GM23338 (cell line): ENCODE data around the gene IL9. TPM values are rescaled to one million over a fixed set of nuclear protein-coding genes. Genes with fewer than 3 reads are reported as not detected.

Source experiments
- ATAC-seq: fragments of 200-7000 bp; cut with Tn5 transposase; 3 replicates; pipeline ENCODE4 v1.9.1; 2020
- DNase-seq: peaks from one replicate; pipeline ENCODE4 v3.0.0-alpha.2; 2015; ENCODE audit warnings: low spot score
- H2AFZ ChIP-seq: fragments of 200-600 bp; sonication (generic); 2 replicates; pipeline ENCODE4 v1.8.0; 2016; ENCODE audit warnings: antibody characterized with exemption, mild to moderate bottlenecking, moderate library complexity
- H3F3A ChIP-seq: fragments of 200-600 bp; sonication (generic); replicated peaks from 2 replicates; pipeline ENCODE4 v1.8.0; 2017; ENCODE audit warnings: antibody characterized with exemption, mixed run types, low read depth
- H3K27ac ChIP-seq: fragments of 200-600 bp; sonication (generic); 2 replicates; pipeline ENCODE4 v1.6.1; 2016; ENCODE audit warnings: low read depth
- H3K27me3 ChIP-seq: fragments of 200-600 bp; sonication (generic); 2 replicates; pipeline ENCODE4 v1.8.0; 2016; ENCODE audit warnings: mild to moderate bottlenecking, mixed run types, moderate library complexity; ENCODE audit not compliant: insufficient read depth
- H3K36me3 ChIP-seq: fragments of 200-600 bp; sonication (generic); 2 replicates; pipeline ENCODE4 v1.8.0; 2016; ENCODE audit warnings: mild to moderate bottlenecking; ENCODE audit not compliant: insufficient read depth
- H3K4me1 ChIP-seq: fragments of 200-600 bp; sonication (generic); 2 replicates; pipeline ENCODE4 v1.8.0; 2016; ENCODE audit warnings: mild to moderate bottlenecking, moderate library complexity; ENCODE audit not compliant: insufficient read depth
- H3K4me2 ChIP-seq: fragments of 200-600 bp; sonication (generic); 2 replicates; pipeline ENCODE4 v1.7.1; 2017; ENCODE audit warnings: mixed run types
- H3K4me3 ChIP-seq: fragments of 200-600 bp; sonication (generic); 2 replicates; pipeline ENCODE4 v1.6.1; 2016; ENCODE audit warnings: mixed run types
- H3K79me2 ChIP-seq: fragments of 200-600 bp; sonication (generic); replicated peaks from 2 replicates; pipeline ENCODE4 v1.8.0; 2017; ENCODE audit warnings: mild to moderate bottlenecking; ENCODE audit not compliant: insufficient read depth
- H3K9me2 ChIP-seq: fragments of 200-600 bp; sonication (generic); 2 replicates; pipeline ENCODE4 v1.8.0; 2017; ENCODE audit not compliant: insufficient read depth
- H4K20me1 ChIP-seq: fragments of 200-600 bp; sonication (generic); replicated peaks from 2 replicates; pipeline ENCODE4 v1.8.0; 2017; ENCODE audit warnings: mild to moderate bottlenecking; ENCODE audit not compliant: insufficient read depth
- H3K27ac Mint-ChIP-seq: 2 replicates; pipeline ENCODE4 v1.8.0; 2020; ENCODE audit warnings: inconsistent platforms, mild to moderate bottlenecking, moderate library complexity, mixed read lengths
- H3K27me3 Mint-ChIP-seq: 3 replicates; pipeline ENCODE4 v1.8.0; 2022; ENCODE audit warnings: low read depth, mild to moderate bottlenecking, moderate library complexity, mixed read lengths, inconsistent platforms; ENCODE audit not compliant: insufficient read depth, poor library complexity
- H3K36me3 Mint-ChIP-seq: 3 replicates; pipeline ENCODE4 v1.8.0; 2021; ENCODE audit warnings: low read depth, mild to moderate bottlenecking, inconsistent platforms, moderate library complexity, mixed read lengths
- H3K4me1 Mint-ChIP-seq: 3 replicates; pipeline ENCODE4 v1.8.0; 2020; ENCODE audit warnings: mild to moderate bottlenecking, inconsistent platforms, mixed read lengths
- H3K4me3 Mint-ChIP-seq: 3 replicates; pipeline ENCODE4 v1.8.0; 2021; ENCODE audit warnings: moderate library complexity, mild to moderate bottlenecking, inconsistent platforms, mixed read lengths
- H3K9me3 Mint-ChIP-seq: 3 replicates; pipeline ENCODE4 v1.8.0; 2020; ENCODE audit warnings: moderate library complexity, mild to moderate bottlenecking, inconsistent platforms, mixed read lengths
- CREB1 ChIP-seq: fragments of 250-450 bp; sonication (Bioruptor Pico); IDR thresholded peaks from 2 replicates; pipeline ENCODE4 v1.5.0; 2020; ENCODE audit warnings: low read depth, mild to moderate bottlenecking, moderate library complexity
- ETS1 ChIP-seq: IDR thresholded peaks from 2 replicates; pipeline ENCODE4 v1.6.1; 2016; ENCODE audit warnings: antibody characterized with exemption
- JUNB ChIP-seq: IDR thresholded peaks from one replicate; pipeline ENCODE4 v1.6.1; 2016; ENCODE audit warnings: antibody characterized with exemption; ENCODE audit not compliant: unreplicated experiment
- NANOG ChIP-seq: IDR thresholded peaks from 2 replicates; pipeline ENCODE4 v1.6.1; 2016; ENCODE audit warnings: antibody characterized with exemption, borderline replicate concordance
- REST ChIP-seq: IDR thresholded peaks from one replicate; pipeline ENCODE4 v1.6.1; 2018; ENCODE audit warnings: antibody characterized with exemption; ENCODE audit not compliant: unreplicated experiment
- polyA plus RNA-seq: library from polyadenylated mRNA; unstranded; fragments of >200 nt; fragmentation: Nextera tagmentation; extraction: Ambion mirVana; gene quantifications from 2 replicates; pipeline ENCODE4 v1.2.1, GENCODE V29; 2016
- total RNA-seq: library from RNA; depleted of rRNA; stranded (reverse); fragments of >200 nt; shearing (Covaris generic); gene quantifications from 2 replicates; pipeline ENCODE4 v1.2.3, GENCODE V29; 2014; rRNA removed

IL9 gene
- total and polyA plus RNA-seq, 2 experiments from 2014 or later = not detected

DNA sequence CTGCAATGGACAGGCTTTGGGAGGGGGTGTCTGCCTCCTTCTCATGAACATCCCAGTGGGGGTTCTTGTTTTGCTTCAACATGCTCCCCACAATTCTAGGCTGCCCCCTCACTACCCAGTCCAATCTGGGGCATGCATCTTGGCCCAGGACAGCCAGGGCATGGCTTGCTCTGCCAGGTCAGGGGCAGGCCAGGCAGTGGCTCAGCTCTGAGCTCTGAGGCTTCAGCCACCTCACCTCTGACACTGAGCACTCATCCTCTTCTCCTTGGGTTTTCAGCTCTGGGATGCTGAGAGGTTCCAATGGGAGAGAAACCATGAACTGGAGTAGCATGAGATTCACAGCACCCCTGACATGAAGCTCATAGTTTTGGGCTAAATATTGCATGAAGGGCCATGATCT, 49.3 kb downstream of the IL9 start (continued):
- TF ChIP-seq REST (no peak), CREB1 (no peak)

GRCh38 chr5:135843571-135844337, 51.9 kb downstream of the IL9 start:
- peaks cover 6% of the 10 kb centered on the region; the same call in 2 of the 3 replicates for H3K36me3 Mint-ChIP-seq
- H3K4me2 ChIP-seq = no peak overlapping the region
- no peak overlapping the region for H3K27ac Mint-ChIP-seq
- peaks cover 2% of the 10 kb centered on the region for H3K27me3 Mint-ChIP-seq
- no peak overlapping the region for H3K4me3 Mint-ChIP-seq
- TF ChIP-seq NANOG (no peak), ETS1 (no peak)
- no peak overlapping the region for H3K4me3 ChIP-seq
- no peaks in the 10 kb centered on the region for H3F3A ChIP-seq
- peaks cover 13% of the 10 kb centered on the region for H3K9me3 Mint-ChIP-seq
- H3K27ac ChIP-seq = no peak overlapping the region
- no peaks in the 10 kb centered on the region for H3K79me2 ChIP-seq
- no peaks in the 10 kb centered on the region for H3K36me3 ChIP-seq
- no peaks in the 10 kb centered on the region; the same call in 1 of the 2 replicates for H3K9me2 ChIP-seq
- no peaks in the 10 kb centered on the region for H4K20me1 ChIP-seq
- no peak overlapping the region for H2AFZ ChIP-seq
- no peaks in the 10 kb centered on the region for H3K4me1 ChIP-seq
- ATAC-seq (no peak), DNase-seq (no peak)
- no peaks in the 10 kb centered on the region for H3K27me3 ChIP-seq
- H3K4me1 Mint-ChIP-seq = no peaks in the 10 kb centered on the region

GRCh38 chr5:135842737-135843136, 52.9 kb downstream of the IL9 start:
- ATAC-seq = no peak
- no peak for TF ChIP-seq JUNB
- H3K36me3 Mint-ChIP-seq = peaks cover 10% of the 10 kb centered on the region; the same call in 2 of the 3 replicates

More at GRCh38 chr5:135842737-135843136, 52.9 kb downstream of the IL9 start:
- H3K27me3 Mint-ChIP-seq = peaks cover 4% of the 10 kb centered on the region
- no peaks in the 10 kb centered on the region for H3K79me2 ChIP-seq
- H3K4me1 ChIP-seq = no peaks in the 10 kb centered on the region
- DNase-seq = no peak
- H3K27me3 ChIP-seq = no peaks in the 10 kb centered on the region
- H3K4me2 ChIP-seq = no peak overlapping the region
- no peak overlapping the region for H3K27ac ChIP-seq
- peaks cover 23% of the 10 kb centered on the region for H3K9me3 Mint-ChIP-seq
- H3K4me1 Mint-ChIP-seq = no peaks in the 10 kb centered on the region
- H2AFZ ChIP-seq = no peak overlapping the region
- H3F3A ChIP-seq = no peaks in the 10 kb centered on the region
- H3K9me2 ChIP-seq = peaks cover 3% of the 10 kb centered on the region; the same call in 1 of the 2 replicates
- H4K20me1 ChIP-seq = no peaks in the 10 kb centered on the region
- H3K4me3 ChIP-seq = no peak overlapping the region
- H3K36me3 ChIP-seq = no peaks in the 10 kb centered on the region
- H3K27ac Mint-ChIP-seq = no peak overlapping the region
- H3K4me3 Mint-ChIP-seq = no peak overlapping the region

Other genes with a start within 250 kb of the IL9 start
- 1.4 and 1.5 TPM in 2 replicates for gene SLC25A48, start 61.2 kb downstream of the IL9 start, total RNA-seq
- 1.1 TPM in 2 replicates for gene SLC25A48, start 61.2 kb downstream of the IL9 start, polyA plus RNA-seq
- gene LECT2, start 59.1 kb upstream of the IL9 start, total RNA-seq = not detected in 2 replicates
- gene LECT2, start 59.1 kb upstream of the IL9 start, polyA plus RNA-seq = 0.43 and 0.45 TPM in 2 replicates
- gene TGFBI, start 133.1 kb upstream of the IL9 start, total RNA-seq = 8.2 and 8.9 TPM in 2 replicates
- 8.0 and 9.4 TPM in 2 replicates for gene TGFBI, start 133.1 kb upstream of the IL9 start, polyA plus RNA-seq
- 52.5 and 56.6 TPM in 2 replicates for gene SMAD5, start 237.0 kb upstream of the IL9 start, total RNA-seq
- gene SMAD5, start 237.0 kb upstream of the IL9 start, polyA plus RNA-seq = 31.2 and 37.5 TPM in 2 replicates